CMK (cell line): ENCODE measurements around the gene CDC42BPA.
"Not testable (repeated sequence)": the region's sequence is repeated elsewhere in the genome, so short reads cannot be mapped to it uniquely, and the experiment has no call there.

Source experiments
- DNase-seq: peaks from one replicate; pipeline ENCODE4 v3.0.0-alpha.2; 2010; ENCODE audit warnings: low read depth

Gene CDC42BPA

DNA sequence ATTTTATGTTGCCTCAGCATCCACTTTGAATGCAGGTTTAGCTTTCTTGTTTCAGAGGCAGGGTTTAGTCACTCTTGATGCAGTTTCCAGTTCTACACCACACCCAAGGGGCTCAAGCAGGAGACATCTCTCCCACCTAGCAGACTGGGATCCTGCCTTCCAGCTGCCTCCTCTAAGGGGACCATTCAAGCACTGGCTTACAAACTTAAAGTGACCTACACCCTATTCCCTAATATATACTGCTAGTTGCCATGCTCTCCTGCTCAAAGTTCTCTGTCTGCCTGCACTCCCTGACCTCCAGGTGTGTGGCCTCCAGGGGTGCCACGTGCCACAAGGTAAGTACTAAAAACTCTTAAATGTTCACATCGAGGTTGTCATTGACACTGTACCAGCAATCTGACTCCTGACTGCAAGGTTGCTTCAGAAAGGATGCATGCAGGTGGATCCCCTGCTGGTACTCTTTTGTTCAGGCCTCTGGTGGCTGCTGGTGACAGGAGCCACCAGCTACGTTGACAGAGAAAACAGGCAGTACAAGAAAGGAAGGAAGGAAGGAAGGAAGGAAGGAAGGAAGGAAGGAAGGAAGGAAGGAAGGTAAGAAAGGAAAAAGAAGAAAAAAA is 192.3 kb downstream of the CDC42BPA start:
- no peak for DNase-seq

GRCh38 chr1:227124473-227124872 is 193.8 kb downstream of the CDC42BPA start:
- DNase-seq = no peak

GRCh38 chr1:227120826-227121225 is 197.5 kb downstream of the CDC42BPA start:
- no peak for DNase-seq

GRCh38 chr1:227112538-227112937 is 205.8 kb downstream of the CDC42BPA start:
- DNase-seq = no peak

DNA sequence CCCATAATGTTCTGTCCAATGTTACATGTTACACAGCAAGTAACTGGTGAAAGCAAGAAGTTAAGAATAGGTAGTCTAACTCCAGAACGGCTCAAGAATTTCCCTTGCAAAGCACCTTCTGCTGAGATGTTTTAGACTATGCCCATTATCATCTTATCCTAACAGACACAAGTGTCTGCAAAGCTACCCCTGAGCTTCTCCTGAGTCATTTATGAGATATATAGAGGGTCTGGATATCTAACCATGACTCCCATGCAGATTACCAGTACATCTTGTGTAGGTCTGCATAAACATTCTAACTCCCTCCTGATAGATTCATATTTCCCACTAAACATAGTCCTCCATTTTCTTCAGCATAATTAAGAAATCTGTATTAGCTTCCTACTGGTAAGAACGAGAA is 206.5 kb downstream of the CDC42BPA start:
- no peak for DNase-seq

GRCh38 chr1:227105291-227105690 is 213.0 kb downstream of the CDC42BPA start:
- not testable (repeated sequence) for DNase-seq

GRCh38 chr1:227102056-227102455 is 216.2 kb downstream of the CDC42BPA start:
- DNase-seq = no peak

DNA sequence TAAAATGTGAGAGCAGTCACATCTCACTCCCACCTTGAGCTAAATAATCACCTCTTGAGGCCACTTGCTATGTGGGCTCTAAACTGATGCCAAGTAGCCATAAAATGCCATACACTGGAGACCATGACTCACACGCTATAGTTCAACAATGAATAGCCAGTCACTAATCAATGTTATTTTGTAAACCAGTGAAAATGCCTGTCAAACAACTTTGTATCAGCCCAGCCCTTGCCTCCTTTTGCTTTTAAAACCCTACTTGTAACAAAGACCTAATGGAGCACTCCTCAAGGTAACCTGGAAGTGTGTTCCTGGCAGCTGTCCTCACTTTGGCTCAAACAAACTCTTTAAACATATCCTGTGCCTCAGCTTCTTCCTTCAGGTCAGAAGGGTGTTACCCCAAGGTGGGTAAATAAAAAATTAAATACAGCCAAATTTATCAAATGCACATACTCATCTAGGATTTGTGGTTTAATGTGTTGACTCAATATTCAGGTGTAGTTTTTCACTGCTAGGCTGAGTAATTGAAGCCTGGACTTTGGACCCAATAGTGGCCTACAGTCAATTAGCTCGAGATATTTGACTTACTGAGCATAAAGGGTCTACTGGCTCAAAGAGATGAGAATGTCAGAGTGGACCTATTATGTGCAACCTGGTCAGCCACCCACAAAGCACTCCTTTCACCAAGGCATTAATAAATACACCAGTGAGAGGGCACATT is 223.9 kb downstream of the CDC42BPA start:
- no peak for DNase-seq

DNA sequence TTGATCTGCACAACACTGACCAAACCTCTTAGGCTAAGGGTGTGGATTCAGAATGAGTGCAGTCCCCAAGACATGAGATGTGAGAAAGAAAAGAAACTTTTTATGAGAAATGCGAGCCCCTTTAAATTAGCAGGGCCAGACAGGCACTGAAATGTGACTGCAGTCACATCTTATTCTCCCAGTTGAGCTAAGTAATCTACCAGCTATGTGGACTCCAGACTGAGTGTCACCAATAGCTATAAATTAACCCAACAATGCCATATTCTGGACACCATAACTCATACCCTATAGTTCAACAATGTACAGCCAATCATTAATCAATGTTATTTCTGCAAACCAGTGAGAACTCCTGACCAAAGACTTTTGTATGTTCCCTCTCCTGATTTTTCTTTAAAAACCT is 225.0 kb downstream of the CDC42BPA start:
- no peak for DNase-seq

DNA sequence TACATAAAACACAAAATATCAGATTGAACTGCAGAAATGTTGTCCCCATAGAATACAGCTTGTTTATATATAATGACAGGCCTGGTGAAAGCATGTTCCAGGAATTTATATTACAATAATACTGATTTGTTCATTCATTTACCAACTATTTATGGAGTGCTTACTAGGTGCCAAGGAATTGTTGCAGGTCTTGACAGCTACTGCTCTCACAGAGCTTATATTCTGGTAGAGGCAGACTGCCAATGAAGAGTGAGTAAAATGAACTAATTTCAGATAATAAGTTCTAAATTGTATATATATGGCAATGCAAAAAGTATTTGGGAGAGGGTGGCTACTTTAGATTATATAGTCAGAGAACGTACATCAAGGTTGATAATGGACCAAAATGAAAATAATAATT is 226.2 kb downstream of the CDC42BPA start:
- DNase-seq = no peak

GRCh38 chr1:227086636-227087035 is 231.7 kb downstream of the CDC42BPA start:
- no peak for DNase-seq

- DNase-seq = no peak
Measured at GRCh38 chr1:227082999-227083746, 235.1 kb downstream of the CDC42BPA start.

DNA sequence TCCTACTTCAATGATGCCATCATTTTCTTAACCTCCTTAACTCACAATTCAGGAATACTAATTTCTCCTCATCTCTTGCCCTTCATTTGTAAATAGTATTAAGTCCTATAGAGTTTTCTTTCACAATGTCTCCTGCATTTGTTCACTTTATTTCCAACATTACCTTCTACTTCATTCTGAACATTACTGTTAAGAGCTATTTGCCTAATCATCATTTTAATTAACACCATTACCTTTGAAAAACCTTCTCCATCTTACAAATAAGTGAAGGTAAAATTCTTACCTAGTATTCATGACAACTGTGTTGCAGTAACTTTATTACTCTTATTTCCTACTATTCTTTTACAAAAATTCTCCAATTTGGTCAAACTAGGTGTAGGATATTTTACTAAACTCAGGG is 240.5 kb downstream of the CDC42BPA start:
- no peak for DNase-seq

DNA sequence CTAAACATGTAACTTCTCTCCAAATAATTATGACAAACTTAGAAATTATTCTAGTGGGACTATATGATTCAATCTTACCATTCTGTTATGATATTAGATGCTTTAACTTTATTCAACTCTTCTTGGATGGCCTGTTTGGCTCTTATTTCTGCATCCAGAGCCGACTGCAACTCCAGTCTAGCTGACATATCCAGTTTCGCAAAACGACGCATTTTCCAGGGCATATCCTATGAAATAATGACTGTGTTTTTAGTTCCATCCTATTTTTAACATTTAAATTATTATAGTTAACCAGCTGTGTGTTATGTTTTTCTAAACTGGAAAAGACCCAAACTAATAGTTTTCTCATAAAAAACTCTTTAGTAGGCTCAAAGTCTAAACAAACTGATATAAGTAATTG is 244.5 kb downstream of the CDC42BPA start:
- DNase-seq = no peak

DNA sequence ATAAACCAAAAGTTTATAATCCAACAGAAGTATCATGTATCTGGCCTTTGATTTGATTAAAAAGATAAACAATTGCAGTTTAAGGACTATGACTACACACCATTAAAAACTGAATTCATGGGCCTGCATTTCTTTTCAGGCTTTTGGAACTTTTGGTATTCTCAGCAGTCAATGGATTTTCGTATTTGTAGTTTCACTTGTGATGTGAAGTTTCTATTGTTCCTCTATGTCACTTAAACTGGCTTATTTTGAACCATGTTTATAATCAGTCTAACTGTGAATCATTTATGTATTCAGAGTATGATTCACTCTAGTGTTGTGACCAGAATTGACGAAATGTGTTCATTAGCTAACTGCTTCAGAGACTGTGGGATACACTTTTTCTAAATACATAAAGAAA is 245.3 kb downstream of the CDC42BPA start:
- DNase-seq = no peak

- no peak for DNase-seq
Measured at GRCh38 chr1:227071895-227072587, 246.3 kb downstream of the CDC42BPA start.

- DNase-seq = no peak
Measured at GRCh38 chr1:227070638-227071285, 247.5 kb downstream of the CDC42BPA start.

GRCh38 chr1:227069490-227069889 is 248.8 kb downstream of the CDC42BPA start:
- DNase-seq = no peak

DNA sequence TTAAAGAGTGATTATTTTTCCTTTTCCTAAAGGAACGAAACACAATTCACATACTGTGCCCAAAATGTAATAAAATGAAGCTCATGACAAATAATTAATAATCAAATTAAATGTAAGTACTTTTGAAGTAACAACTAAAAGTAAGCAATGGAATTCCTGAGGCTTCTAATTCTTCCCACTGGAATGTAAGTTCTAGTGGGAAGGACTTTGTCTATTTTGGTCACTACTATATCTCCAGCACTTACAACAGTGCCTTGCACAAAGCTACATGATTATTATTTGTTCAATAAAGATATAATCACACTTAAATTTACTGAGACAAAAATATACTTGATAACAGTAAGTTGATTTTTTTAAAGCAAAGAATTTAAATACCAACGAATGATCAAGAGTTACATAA is 249.4 kb downstream of the CDC42BPA start:
- no peak for DNase-seq

DNA sequence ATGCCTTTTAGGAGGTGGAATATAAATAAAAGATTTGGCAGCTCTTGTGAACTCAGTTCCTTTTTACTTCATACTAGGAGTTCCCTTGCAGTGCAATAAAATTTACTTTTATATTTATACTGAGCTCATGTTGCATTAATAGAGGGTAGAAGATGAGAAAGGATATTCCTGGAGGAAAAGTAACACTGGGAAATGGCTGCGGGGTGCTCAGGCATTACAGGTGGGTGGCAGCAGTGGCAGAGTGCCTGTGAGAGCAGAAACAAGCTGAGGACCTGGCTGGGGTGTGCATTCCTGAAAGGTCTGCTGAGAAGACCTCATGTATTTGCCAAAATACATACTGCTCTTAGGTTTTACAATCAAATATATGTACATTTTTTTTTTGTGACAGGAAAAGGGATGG is 251.3 kb downstream of the CDC42BPA start:
- DNase-seq = no peak

GRCh38 chr1:227065311-227065710 is 253.0 kb downstream of the CDC42BPA start:
- no peak for DNase-seq

DNA sequence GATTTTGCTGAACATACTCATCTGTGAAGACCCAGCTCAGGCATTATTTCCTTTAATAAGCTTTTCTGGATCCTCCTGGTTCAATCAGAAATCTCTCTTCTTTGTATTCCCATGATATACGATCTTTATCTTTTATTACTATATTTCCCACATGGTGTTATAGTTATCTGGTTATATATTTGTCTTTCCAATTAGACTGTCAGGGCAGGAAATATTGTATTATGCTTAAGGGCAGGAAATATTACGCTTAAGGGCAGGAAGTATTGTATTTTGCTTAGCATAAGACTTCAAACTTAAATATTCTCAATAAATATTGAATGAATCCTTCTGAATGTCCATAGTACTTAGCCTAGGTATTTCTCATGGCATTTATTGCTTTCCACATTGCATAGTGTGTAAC is 256.0 kb downstream of the CDC42BPA start:
- no peak for DNase-seq
